GM03348 (cell line): ENCODE measurements around the gene AKR7A2.
"Not testable (repeated sequence)": the region's sequence is repeated elsewhere in the genome, so short reads cannot be mapped to it uniquely, and the experiment has no call there.

Experiments used
- DNase-seq: peaks from one replicate; pipeline ENCODE4 v3.0.0; 2012; ENCODE audit warnings: low spot score

Gene AKR7A2

DNA sequence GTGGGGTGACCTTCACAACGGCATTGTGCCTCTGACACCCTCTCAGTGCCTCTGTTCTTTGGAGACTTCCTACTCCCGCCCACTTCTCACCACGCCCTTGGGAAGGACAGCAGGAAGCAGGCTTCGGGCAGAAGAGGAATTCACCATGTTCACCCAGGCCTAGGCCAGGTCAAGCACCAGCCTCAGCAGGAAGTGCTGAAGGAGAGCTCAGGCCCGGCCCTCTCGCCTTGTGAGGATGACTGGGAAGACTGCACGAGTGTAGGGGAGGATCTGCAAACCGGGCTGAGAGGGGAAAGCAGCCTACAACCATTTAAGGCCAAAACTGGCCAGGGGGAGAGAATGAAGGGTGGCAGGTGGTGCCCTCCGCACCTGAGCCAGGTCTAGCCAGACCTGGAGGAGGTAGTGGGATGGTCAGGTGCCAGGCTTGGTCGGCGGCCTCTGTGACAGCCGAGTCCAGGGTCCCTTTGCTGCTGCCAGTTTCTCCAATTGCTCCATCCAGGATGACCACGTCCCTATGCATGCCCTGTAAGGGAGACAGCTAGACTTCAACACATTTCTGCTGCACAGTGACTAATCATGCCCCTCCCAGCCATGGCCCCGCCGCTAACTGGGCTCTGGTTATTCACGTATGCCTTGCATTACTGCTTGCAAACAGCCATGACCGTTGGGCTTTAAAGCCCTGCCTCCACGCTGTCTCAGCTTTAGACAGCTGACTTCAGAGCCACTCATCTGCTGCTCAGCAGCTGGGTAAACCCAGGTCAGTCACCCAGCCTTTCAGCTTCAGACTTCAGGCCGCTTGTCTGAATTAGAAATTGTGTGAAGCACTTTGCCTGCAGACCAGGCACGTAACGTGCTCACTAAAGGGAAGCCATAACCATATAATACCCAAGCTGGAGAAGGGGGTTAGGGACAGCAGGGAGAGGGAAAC lies 51.5 kb downstream of the AKR7A2 start:
- DNase-seq = peak; percentile 91

DNA sequence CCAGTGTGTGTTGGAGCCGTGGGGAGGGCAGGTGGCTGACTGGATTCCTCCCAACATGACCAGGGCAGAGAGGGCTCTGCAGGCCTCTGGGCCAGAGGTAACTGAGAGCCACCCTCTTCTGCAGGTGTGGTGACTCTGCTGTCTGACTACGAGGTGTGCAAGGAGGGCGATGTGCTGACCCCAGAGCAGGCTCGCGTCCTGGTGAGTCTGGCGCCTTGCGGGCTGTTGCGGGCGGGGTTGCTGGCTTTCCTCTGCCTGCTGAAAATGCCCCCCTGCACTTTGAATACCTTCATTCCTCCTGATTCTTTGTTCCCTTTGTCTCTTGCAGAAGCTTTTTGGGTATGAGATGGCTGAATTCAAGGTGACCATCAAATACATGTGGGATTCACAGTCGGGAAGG lies 53.6 kb downstream of the AKR7A2 start:
- no peak for DNase-seq

DNA sequence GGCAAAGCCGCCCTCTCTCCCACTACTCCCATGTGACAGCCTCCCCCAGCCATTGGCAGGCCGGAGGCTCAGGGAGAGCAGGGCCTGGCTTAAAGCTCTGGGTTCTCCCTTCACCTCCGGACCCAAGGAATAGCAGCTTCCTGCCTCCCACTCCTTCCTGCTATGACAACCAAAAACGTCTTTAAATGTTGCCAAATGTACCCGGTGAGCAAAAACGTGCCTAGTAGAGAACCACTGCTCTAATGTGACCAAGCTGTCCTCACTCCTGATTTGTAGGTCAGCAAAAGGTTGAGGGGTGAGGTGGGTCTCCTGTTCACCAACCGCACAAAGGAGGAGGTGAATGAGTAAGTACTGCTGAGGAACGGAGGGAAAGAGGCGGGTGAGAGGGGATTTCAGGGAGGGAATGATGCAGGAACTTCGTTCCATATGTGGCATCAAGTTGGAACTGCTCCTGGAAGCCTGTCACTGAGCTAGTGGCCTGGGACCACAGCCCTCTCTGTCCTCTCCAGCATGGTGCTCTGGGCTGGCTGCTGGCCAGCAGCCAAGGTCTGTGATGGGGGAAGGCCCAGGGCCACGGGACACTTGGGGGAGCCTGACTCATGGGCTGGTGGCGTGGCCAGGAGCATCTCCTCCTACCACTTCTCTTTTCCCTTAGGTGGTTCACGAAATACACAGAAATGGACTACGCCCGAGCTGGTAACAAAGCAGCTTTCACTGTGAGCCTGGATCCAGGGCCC lies 54.6 kb downstream of the AKR7A2 start:
- no peak for DNase-seq

DNA sequence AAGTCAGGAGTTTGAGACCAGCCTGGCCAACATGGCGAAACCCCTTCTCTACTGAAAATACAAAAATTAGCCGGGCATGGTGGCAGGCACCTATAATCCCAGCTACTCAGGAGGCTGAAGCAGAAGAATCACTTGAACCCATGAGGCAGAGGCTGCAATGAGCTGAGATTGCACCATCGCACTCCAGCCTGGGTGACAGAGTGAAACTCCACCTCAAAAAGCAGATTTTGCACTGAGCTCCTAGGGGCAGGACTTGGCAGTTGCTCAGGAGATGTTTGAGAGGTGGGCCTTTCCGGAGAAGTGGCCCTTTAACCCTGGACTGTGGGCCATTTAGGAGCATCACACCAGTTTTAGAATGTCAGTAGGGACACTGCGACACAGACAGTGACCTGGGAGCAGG lies 55.6 kb downstream of the AKR7A2 start:
- not testable (repeated sequence) for DNase-seq

DNA sequence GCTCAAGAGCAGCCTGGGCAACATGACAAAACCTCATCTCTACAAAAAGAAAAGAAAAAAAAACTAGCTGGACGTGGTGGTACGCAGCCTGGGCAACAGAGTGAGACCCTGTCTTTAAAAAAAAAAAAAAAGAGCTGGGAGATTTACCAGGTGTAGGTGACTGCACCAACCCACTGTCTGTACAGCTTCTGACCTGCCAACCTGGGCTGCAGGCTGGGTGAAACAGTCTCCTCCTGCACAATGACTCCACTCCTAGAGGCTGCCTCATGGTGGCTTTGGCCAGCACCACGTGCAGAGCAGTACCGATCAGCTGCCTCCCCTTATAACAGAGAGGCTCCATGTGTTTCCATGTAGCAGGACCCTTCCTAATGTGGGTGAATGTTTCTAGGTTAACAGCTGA lies 56.7 kb downstream of the AKR7A2 start:
- no peak for DNase-seq

DNA sequence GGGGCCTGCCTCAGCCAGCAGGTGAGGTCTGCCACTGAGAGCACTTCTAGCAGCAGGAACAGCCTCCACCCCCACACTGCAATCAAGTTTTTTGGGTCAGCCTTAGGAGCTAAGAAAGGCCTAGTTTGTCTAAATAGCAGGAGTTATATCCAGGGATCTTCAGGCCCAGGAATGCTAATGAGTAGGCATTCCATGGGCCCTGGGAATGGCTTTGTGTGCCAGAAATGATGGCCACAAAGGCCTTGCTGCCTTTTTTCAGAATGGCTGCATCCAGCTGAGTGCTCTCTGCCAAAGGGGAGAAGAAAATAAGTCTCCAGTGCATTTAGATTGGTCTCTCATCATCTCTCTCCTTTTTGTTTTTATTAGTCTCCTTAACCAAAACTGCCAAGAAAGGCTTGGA lies 57.5 kb downstream of the AKR7A2 start:
- no peak for DNase-seq
